HUDEP-2 (cell line): ENCODE measurements around the gene PEX5L.
"Not testable (repeated sequence)": the region's sequence is repeated elsewhere in the genome, so short reads cannot be mapped to it uniquely, and the experiment has no call there.

ENCODE experiments used
- DNase-seq, 76 experiments: peaks; one replicate each; lab custom pipeline; 2025; ENCODE audit not compliant: unreplicated experiment in 76 of 76; lab: John Stamatoyannopoulos, UW

The PEX5L gene

GRCh38 chr3:179796421-179796820 lies 240.3 kb downstream of the PEX5L start:
- no peak for DNase-seq

GRCh38 chr3:179794355-179794754 lies 242.4 kb downstream of the PEX5L start:
- DNase-seq, result no peak

- no peak for DNase-seq
Measured at GRCh38 chr3:179791793-179792192, 244.9 kb downstream of the PEX5L start.

- no peak for DNase-seq
Measured at GRCh38 chr3:179788996-179789395, 247.7 kb downstream of the PEX5L start.

GRCh38 chr3:179782841-179783240 lies 253.9 kb downstream of the PEX5L start:
- DNase-seq, result not testable (repeated sequence)

GRCh38 chr3:179775416-179776122 lies 261.2 kb downstream of the PEX5L start:
- no peak for DNase-seq

GRCh38 chr3:179772297-179772696 lies 264.4 kb downstream of the PEX5L start:
- no peak for DNase-seq

GRCh38 chr3:179771797-179772196 lies 264.9 kb downstream of the PEX5L start:
- DNase-seq, result no peak

- no peak for DNase-seq
Measured at GRCh38 chr3:179769411-179770247, 267.1 kb downstream of the PEX5L start.

GRCh38 chr3:179768080-179768479 lies 268.7 kb downstream of the PEX5L start:
- DNase-seq, result peak in 27 of 76 experiments; percentile 1 to 33 (median 15)

GRCh38 chr3:179766416-179767133 lies 270.2 kb downstream of the PEX5L start:
- DNase-seq, result no peak

GRCh38 chr3:179765396-179765795 lies 271.3 kb downstream of the PEX5L start:
- no peak for DNase-seq

- no peak for DNase-seq
Measured at GRCh38 chr3:179760944-179761343, 275.8 kb downstream of the PEX5L start.

- peak in 8 of 76 experiments; percentile 2 to 20 (median 11) for DNase-seq
Measured at GRCh38 chr3:179750720-179751328, 285.9 kb downstream of the PEX5L start.

- DNase-seq, result no peak
Measured at GRCh38 chr3:179745716-179746115, 291.0 kb downstream of the PEX5L start.

- no peak for DNase-seq
Measured at GRCh38 chr3:179745079-179745478, 291.7 kb downstream of the PEX5L start.
